ENCODE data around the gene RASA2. TPM values are rescaled to one million over a fixed set of nuclear protein-coding genes. Genes with fewer than 3 reads are reported as not detected.
"Not testable (repeated sequence)": the region's sequence is repeated elsewhere in the genome, so short reads cannot be mapped to it uniquely, and the experiment has no call there.

Gene RASA2
- total RNA-seq, 1 donor from 2014 or later: 13.2 TPM

GRCh38 chr3:141477224-141477623 is 9.6 kb upstream of the RASA2 start:
- H3K9me3 Mint-ChIP-seq (ENCODE audit: unreplicated experiment): peaks cover under 1% of the 10 kb centered on the region
- TF ChIP-seq CTCF (IDR thresholded peaks at IDR 0.05; ENCODE audit: partially characterized antibody, unreplicated experiment): no peak
- no peaks in the 10 kb centered on the region for H3K4me1 Mint-ChIP-seq (ENCODE audit: low read depth, unreplicated experiment)
- H3K27me3 Mint-ChIP-seq (ENCODE audit: unreplicated experiment): no peaks in the 10 kb centered on the region
- H3K4me3 Mint-ChIP-seq (ENCODE audit: unreplicated experiment): no peak overlapping the region
- no peak overlapping the region for H3K27ac Mint-ChIP-seq (ENCODE audit: unreplicated experiment)
- DNase-seq: no peak
- H3K36me3 Mint-ChIP-seq (ENCODE audit: unreplicated experiment): peaks cover under 1% of the 10 kb centered on the region

- TF ChIP-seq CTCF (IDR thresholded peaks at IDR 0.05; ENCODE audit: partially characterized antibody, unreplicated experiment): no peak
Observed at GRCh38 chr3:141478139-141478538, 8.7 kb upstream of the RASA2 start.

GRCh38 chr3:141478840-141479239 is 8.0 kb upstream of the RASA2 start:
- DNase-seq; H3K27ac Mint-ChIP-seq (ENCODE audit: unreplicated experiment); H3K9me3 Mint-ChIP-seq (ENCODE audit: unreplicated experiment); H3K4me3 Mint-ChIP-seq (ENCODE audit: unreplicated experiment); H3K4me1 Mint-ChIP-seq (ENCODE audit: low read depth, unreplicated experiment); H3K27me3 Mint-ChIP-seq (ENCODE audit: unreplicated experiment); H3K36me3 Mint-ChIP-seq (ENCODE audit: unreplicated experiment): not testable (repeated sequence)

More at GRCh38 chr3:141478139-141478538, 8.7 kb upstream of the RASA2 start:
- Mint-ChIP-seq H3K36me3 (ENCODE audit: unreplicated experiment) (no peaks in the 10 kb centered on the region), H3K9me3 (ENCODE audit: unreplicated experiment) (no peaks in the 10 kb centered on the region), H3K27ac (ENCODE audit: unreplicated experiment) (no peak overlapping the region), H3K27me3 (ENCODE audit: unreplicated experiment) (no peaks in the 10 kb centered on the region), H3K4me3 (ENCODE audit: unreplicated experiment) (no peak overlapping the region), H3K4me1 (ENCODE audit: low read depth, unreplicated experiment) (no peaks in the 10 kb centered on the region)
- no peak for DNase-seq

GRCh38 chr3:141482245-141482922 is 4.4 kb upstream of the RASA2 start:
- Mint-ChIP-seq H3K9me3 (ENCODE audit: unreplicated experiment) (peaks cover 7% of the 10 kb centered on the region), H3K36me3 (ENCODE audit: unreplicated experiment) (peaks cover 4% of the 10 kb centered on the region), H3K27me3 (ENCODE audit: unreplicated experiment) (peaks cover 3% of the 10 kb centered on the region), H3K4me3 (ENCODE audit: unreplicated experiment) (no peak overlapping the region), H3K27ac (ENCODE audit: unreplicated experiment) (no peak overlapping the region), H3K4me1 (ENCODE audit: low read depth, unreplicated experiment) (peaks cover 7% of the 10 kb centered on the region)
- no peak for DNase-seq
- no peak for TF ChIP-seq CTCF (IDR thresholded peaks at IDR 0.05; ENCODE audit: partially characterized antibody, unreplicated experiment)

GRCh38 chr3:141484701-141485287 is 2.0 kb upstream of the RASA2 start:
- TF ChIP-seq CTCF (IDR thresholded peaks at IDR 0.05; ENCODE audit: partially characterized antibody, unreplicated experiment): no peak
- peaks cover 16% of the 10 kb centered on the region for H3K4me1 Mint-ChIP-seq (ENCODE audit: low read depth, unreplicated experiment)
- H3K4me3 Mint-ChIP-seq (ENCODE audit: unreplicated experiment): no peak overlapping the region

More at GRCh38 chr3:141484701-141485287, 2.0 kb upstream of the RASA2 start:
- peaks cover 4% of the 10 kb centered on the region for H3K36me3 Mint-ChIP-seq (ENCODE audit: unreplicated experiment)
- DNase-seq: no peak
- H3K27ac Mint-ChIP-seq (ENCODE audit: unreplicated experiment): no peak overlapping the region
- peaks cover 10% of the 10 kb centered on the region for H3K9me3 Mint-ChIP-seq (ENCODE audit: unreplicated experiment)
- peaks cover 3% of the 10 kb centered on the region for H3K27me3 Mint-ChIP-seq (ENCODE audit: unreplicated experiment)

Measured in glutamatergic neuron (in vitro differentiated cells).